DND-41 (cell line): ENCODE data around the gene CELA2A.

ENCODE experiments used
- ATAC-seq: fragments of 200-7000 bp; cut with Tn5 transposase; 3 replicates; pipeline ENCODE4 v1.9.1; 2021; ENCODE audit warnings: low read depth; ENCODE audit not compliant: insufficient read depth
- DNase-seq: peaks from one replicate; pipeline ENCODE4 v3.0.0-alpha.2; 2020
- H2AFZ ChIP-seq: 2 replicates; pipeline ENCODE4 v1.6.0; 2012; ENCODE audit warnings: low read depth, low read length
- H3K27ac ChIP-seq: 2 replicates; pipeline ENCODE4 v1.5.1; 2012; ENCODE audit warnings: low read length, inconsistent platforms
- H3K27me3 ChIP-seq: fragments of 200-600 bp; sonication (generic); 2 replicates; pipeline ENCODE4 v1.6.0; 2012; ENCODE audit warnings: low read length, mild to moderate bottlenecking, inconsistent platforms; ENCODE audit not compliant: insufficient read depth, poor library complexity
- H3K36me3 ChIP-seq: 2 replicates; pipeline ENCODE4 v1.5.1; 2012; ENCODE audit warnings: low read length, inconsistent platforms; ENCODE audit not compliant: insufficient read depth
- H3K4me1 ChIP-seq: 2 replicates; pipeline ENCODE4 v1.5.1; 2012; ENCODE audit warnings: mild to moderate bottlenecking, low read length; ENCODE audit not compliant: insufficient read depth
- H3K4me2 ChIP-seq: 2 replicates; pipeline ENCODE4 v1.6.0; 2012; ENCODE audit warnings: mild to moderate bottlenecking, moderate library complexity, low read length, inconsistent platforms; ENCODE audit not compliant: insufficient read depth
- H3K4me3 ChIP-seq, 2 experiments: fragments of 200-600 bp in 1 of 2; shearing (Covaris generic) in 1 of 2; 2 replicates each; pipeline ENCODE4 v1.5.1; 2012 to 2016; ENCODE audit warnings: inconsistent platforms in 2 of 2, low read length in 2 of 2, mild to moderate bottlenecking in 2 of 2, low read depth in 1 of 2, moderate library complexity in 1 of 2
- H3K79me2 ChIP-seq: 2 replicates; pipeline ENCODE4 v1.6.0; 2012; ENCODE audit warnings: low read length, inconsistent platforms; ENCODE audit not compliant: insufficient read depth
- H3K9ac ChIP-seq: 2 replicates; pipeline ENCODE4 v1.6.0; 2012; ENCODE audit warnings: low read depth, mild to moderate bottlenecking, inconsistent platforms, low read length, moderate library complexity
- H3K9me3 ChIP-seq: 2 replicates; pipeline ENCODE4 v1.5.1; 2012; ENCODE audit warnings: low read length, moderate library complexity, mild to moderate bottlenecking, inconsistent platforms; ENCODE audit not compliant: insufficient read depth, severe bottlenecking
- H4K20me1 ChIP-seq: 2 replicates; pipeline ENCODE4 v1.6.0; 2012; ENCODE audit warnings: low read length; ENCODE audit not compliant: insufficient read depth
- EZH2 ChIP-seq: IDR thresholded peaks from 3 replicates; pipeline ENCODE4 v1.6.1; 2012; ENCODE audit warnings: borderline replicate concordance, low read depth, mild to moderate bottlenecking, moderate library complexity, low read length, inconsistent platforms; ENCODE audit not compliant: severe bottlenecking
- TF ChIP-seq, protein P1 (sequence below): IDR thresholded peaks from 2 replicates; pipeline ENCODE4 v1.5.1; 2012; ENCODE audit warnings: borderline replicate concordance, low read length, moderate library complexity, mild to moderate bottlenecking; ENCODE audit not compliant: poor library complexity, severe bottlenecking; ENCODE audit errors: extremely low read depth

Gene CELA2A

GRCh38 chr1:15442759-15443158 lies 13.8 kb upstream of the CELA2A start:
- Histone ChIP-seq H3K9ac (no peak overlapping the region), H3K4me2 (no peak overlapping the region), H3K79me2 (no peaks in the 10 kb centered on the region), H3K9me3 (no peaks in the 10 kb centered on the region), H3K4me1 (no peaks in the 10 kb centered on the region), H2AFZ (no peak overlapping the region), H3K36me3 (no peaks in the 10 kb centered on the region), H3K4me3 (no peak overlapping the region), H3K27me3 (no peaks in the 10 kb centered on the region), H3K27ac (no peak overlapping the region), H4K20me1 (0 out of 2 replicates have a peak, but pooled peaks cover 4% of the 10 kb centered on the region)
- ATAC-seq, result no peak
- no peak for TF ChIP-seq EZH2
- TF ChIP-seq, protein P1, sequence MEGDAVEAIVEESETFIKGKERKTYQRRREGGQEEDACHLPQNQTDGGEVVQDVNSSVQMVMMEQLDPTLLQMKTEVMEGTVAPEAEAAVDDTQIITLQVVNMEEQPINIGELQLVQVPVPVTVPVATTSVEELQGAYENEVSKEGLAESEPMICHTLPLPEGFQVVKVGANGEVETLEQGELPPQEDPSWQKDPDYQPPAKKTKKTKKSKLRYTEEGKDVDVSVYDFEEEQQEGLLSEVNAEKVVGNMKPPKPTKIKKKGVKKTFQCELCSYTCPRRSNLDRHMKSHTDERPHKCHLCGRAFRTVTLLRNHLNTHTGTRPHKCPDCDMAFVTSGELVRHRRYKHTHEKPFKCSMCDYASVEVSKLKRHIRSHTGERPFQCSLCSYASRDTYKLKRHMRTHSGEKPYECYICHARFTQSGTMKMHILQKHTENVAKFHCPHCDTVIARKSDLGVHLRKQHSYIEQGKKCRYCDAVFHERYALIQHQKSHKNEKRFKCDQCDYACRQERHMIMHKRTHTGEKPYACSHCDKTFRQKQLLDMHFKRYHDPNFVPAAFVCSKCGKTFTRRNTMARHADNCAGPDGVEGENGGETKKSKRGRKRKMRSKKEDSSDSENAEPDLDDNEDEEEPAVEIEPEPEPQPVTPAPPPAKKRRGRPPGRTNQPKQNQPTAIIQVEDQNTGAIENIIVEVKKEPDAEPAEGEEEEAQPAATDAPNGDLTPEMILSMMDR, result no peak
- DNase-seq, result no peak

DNA sequence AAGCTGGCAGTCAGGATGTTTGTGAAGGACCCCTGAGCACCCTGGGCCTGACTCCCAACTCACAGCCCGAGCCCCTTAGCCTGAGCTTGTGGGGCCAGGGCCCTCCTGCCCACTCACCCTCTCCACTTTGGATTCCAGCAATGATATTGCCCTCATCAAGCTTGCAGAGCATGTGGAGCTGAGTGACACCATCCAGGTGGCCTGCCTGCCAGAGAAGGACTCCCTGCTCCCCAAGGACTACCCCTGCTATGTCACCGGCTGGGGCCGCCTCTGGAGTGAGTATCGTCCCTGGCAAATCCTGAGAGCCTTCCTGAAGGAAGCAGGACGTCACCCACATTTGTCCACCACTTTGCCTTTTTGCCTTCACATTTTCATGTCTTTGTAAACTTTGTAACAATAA lies 13.3 kb upstream of the CELA2A start:
- no peaks in the 10 kb centered on the region for H3K27me3 ChIP-seq
- H3K9ac ChIP-seq, result no peak overlapping the region
- ATAC-seq, result no peak
- H3K9me3 ChIP-seq, result no peaks in the 10 kb centered on the region
- 0 out of 2 replicates have a peak, but pooled peaks cover 4% of the 10 kb centered on the region for H4K20me1 ChIP-seq
- no peak overlapping the region for H2AFZ ChIP-seq
- no peaks in the 10 kb centered on the region for H3K79me2 ChIP-seq
- TF ChIP-seq EZH2, result no peak
- TF ChIP-seq, protein P1, result no peak
- H3K4me2 ChIP-seq, result no peak overlapping the region
- no peak overlapping the region for H3K27ac ChIP-seq
- no peak for DNase-seq
- H3K36me3 ChIP-seq, result no peaks in the 10 kb centered on the region
- H3K4me3 ChIP-seq, result no peak overlapping the region
- no peaks in the 10 kb centered on the region for H3K4me1 ChIP-seq

DNA sequence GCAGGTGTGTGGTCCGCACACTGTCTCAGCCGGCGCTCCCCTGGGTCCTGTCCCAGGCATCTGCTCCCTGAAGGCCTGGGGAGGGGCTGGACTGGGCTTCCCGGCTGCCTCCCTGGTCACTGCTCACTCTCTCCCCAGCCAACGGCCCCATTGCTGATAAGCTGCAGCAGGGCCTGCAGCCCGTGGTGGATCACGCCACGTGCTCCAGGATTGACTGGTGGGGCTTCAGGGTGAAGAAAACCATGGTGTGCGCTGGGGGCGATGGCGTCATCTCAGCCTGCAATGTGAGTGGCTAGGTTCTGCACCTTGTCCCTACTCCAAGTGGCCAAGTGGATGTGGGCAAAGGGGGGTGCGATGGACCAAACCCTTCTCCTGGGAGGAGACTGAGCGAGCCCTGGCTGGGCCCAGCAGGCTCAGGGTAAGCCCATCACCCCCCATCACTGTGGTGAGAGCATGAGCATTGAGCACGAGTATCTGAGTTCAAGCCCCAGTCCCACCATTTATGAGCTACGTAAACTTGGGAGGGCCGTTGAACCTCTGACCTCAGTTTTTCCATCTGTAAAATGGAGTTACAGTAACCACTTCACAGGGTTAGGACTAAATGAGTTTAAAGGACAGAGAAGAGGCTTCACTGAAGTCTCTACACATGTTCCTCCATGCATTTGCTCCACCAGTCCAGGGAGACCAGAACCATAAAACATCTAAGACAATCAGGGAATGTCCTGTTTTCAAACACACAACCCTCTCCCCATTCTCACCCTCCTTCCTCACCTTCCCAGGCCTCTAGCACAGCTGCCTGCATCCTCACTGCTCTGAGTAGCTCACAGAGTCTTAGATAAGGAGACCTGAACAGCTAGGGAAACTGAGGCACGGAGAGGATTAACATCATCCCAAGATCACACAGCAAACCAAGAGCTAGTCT lies 11.8 kb upstream of the CELA2A start:
- DNase-seq (no peak), ATAC-seq (no peak)
- no peaks in the 10 kb centered on the region for H3K9me3 ChIP-seq
- H3K4me2 ChIP-seq, result no peak overlapping the region
- no peak overlapping the region for H3K9ac ChIP-seq
- no peak for TF ChIP-seq EZH2
- TF ChIP-seq, protein P1, result no peak
- no peaks in the 10 kb centered on the region for H3K79me2 ChIP-seq
- no peaks in the 10 kb centered on the region for H3K4me1 ChIP-seq
- no peaks in the 10 kb centered on the region for H3K36me3 ChIP-seq
- 0 out of 2 replicates have a peak, but pooled peaks cover 4% of the 10 kb centered on the region for H4K20me1 ChIP-seq
- no peak overlapping the region for H2AFZ ChIP-seq
- no peak overlapping the region for H3K4me3 ChIP-seq
- H3K27ac ChIP-seq, result no peak overlapping the region
- H3K27me3 ChIP-seq, result no peaks in the 10 kb centered on the region
